Esophagus muscularis mucosa (tissue), 3 donors: ENCODE results near the gene FGF14.

Experiments
- CTCF ChIP-seq, 3 experiments: fragments of 200-600 bp in 2 of 3; fragments of 450-650 bp in 1 of 3; sonication (generic) in 2 of 3; IDR thresholded peaks; one replicate each; pipeline ENCODE4 v1.5.1; 2017 to 2019; ENCODE audit warnings: antibody characterized with exemption in 3 of 3, mild to moderate bottlenecking in 2 of 3, moderate library complexity in 1 of 3
- POLR2A ChIP-seq: fragments of 450-650 bp; IDR thresholded peaks from one replicate; pipeline ENCODE4 v1.6.1; 2017; ENCODE audit warnings: antibody characterized with exemption, moderate library complexity, mild to moderate bottlenecking, low read depth
- POLR2AphosphoS5 ChIP-seq, 2 donors: sonication (generic); formaldehyde crosslinking; IDR thresholded peaks; one replicate each; pipeline ENCODE4 v1.6.1; 2017; ENCODE audit warnings: antibody characterized with exemption in 2 of 2

DNA sequence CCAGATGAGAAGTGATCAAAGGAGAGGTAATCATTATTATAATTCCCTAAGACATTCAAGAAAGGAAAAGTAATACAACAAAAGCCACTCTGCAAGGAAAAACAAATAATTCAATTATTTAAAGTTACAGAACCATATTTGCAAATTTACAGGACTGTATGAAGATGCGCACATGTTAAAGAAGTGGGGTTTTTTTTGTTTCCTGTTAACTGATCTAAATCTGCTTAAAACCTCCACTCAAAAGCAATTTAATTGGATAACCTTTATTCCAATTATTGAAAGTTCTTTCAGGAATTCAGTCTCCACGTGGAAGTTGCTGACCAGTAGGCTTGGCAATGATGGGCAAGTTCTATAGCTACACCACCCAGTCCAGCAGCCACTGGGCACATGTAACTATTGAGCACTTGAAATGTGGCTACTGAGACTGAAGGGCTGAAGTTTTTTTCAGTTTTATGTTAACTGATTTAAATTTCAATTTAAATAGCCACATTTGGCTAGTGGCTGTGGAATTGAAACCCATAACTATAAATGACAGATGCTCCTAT, 232.3 kb downstream of the FGF14 start:
- TF ChIP-seq CTCF (IDR thresholded peaks at IDR 0.05) (no peak), POLR2A (no peak), POLR2AphosphoS5 (IDR thresholded peaks at IDR 0.05) (no peak)
